Retinal pigment epithelial cell (primary cell): ENCODE data around the gene ACTC1.

Experiments
- DNase-seq: peaks from one replicate; pipeline ENCODE4 v3.0.0-alpha.2; 2010; ENCODE audit warnings: low read depth
- H3K4me3 ChIP-seq: 2 replicates; pipeline ENCODE4 v1.5.1; 2011; ENCODE audit warnings: mild to moderate bottlenecking, low read length, control low read depth, moderate library complexity
- CTCF ChIP-seq: conservative IDR thresholded peaks from 2 replicates; pipeline ENCODE4 v1.5.1; 2011; ENCODE audit warnings: low read depth, low read length, control low read depth, inconsistent platforms

The ACTC1 gene

GRCh38 chr15:34760909-34761308 is 34.4 kb downstream of the ACTC1 start:
- no peak for DNase-seq
- H3K4me3 ChIP-seq: no peak overlapping the region
- no peak for TF ChIP-seq CTCF

- DNase-seq: no peak
- H3K4me3 ChIP-seq: no peak overlapping the region
- no peak for TF ChIP-seq CTCF
Measured at GRCh38 chr15:34759992-34760391, 35.4 kb downstream of the ACTC1 start.

- no peak for TF ChIP-seq CTCF
- no peak overlapping the region for H3K4me3 ChIP-seq
Measured at GRCh38 chr15:34759347-34759746, 36.0 kb downstream of the ACTC1 start.

GRCh38 chr15:34757262-34757661 is 38.1 kb downstream of the ACTC1 start:
- H3K4me3 ChIP-seq: no peak overlapping the region
- DNase-seq: no peak
- TF ChIP-seq CTCF: no peak

More at GRCh38 chr15:34759347-34759746, 36.0 kb downstream of the ACTC1 start:
- DNase-seq: no peak

GRCh38 chr15:34755419-34755773 is 40.0 kb downstream of the ACTC1 start:
- no peak for TF ChIP-seq CTCF
- DNase-seq: no peak
- H3K4me3 ChIP-seq: peak overlapping the region; percentile 43

GRCh38 chr15:34754674-34755418 is 40.5 kb downstream of the ACTC1 start, which contains the start of gene GJD2:
Gene GJD2 (minus strand): TSS chr15:34754998. CDS start chr15:34754488, 510 bp downstream.
- peak within 1 kb of the TSS; percentile 43 for H3K4me3 ChIP-seq
- no peak for TF ChIP-seq CTCF
- DNase-seq: peak; percentile 5

GRCh38 chr15:34754171-34754601 is 41.2 kb downstream of the ACTC1 start:
- TF ChIP-seq CTCF: no peak
- DNase-seq: no peak
- H3K4me3 ChIP-seq: peak overlapping the region; percentile 43
